ENCODE measurements around the gene KDM4E. TPM values are rescaled to one million over a fixed set of nuclear protein-coding genes. Genes with fewer than 3 reads are reported as not detected.
"Not testable (repeated sequence)": the region's sequence is repeated elsewhere in the genome, so short reads cannot be mapped to it uniquely, and the experiment has no call there.

Gene KDM4E
- total RNA-seq (2014; rRNA removed; shearing (Covaris generic)): not detected in 2 replicates
- not detected in 2 replicates for polyA plus RNA-seq (2014; cell fraction: nucleus; rRNA removed)

DNA sequence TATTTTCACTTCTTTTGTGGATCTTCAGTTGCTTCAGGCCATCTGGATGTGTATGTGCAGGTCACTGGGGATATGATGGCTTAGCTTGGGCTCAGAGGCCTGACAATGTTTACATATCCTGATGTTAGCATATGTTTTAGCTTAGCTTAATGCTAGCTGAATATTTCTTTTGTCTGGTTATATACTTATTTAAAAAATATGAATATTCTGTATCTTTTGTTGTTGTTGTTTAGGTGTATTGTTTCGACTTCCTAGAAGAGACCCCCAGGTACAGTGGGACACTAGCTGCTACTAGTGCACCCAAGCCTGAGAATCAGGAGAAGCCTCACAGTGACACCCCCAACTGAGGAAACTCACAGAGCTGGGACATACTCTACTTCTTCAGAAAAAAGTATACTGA, at the start of gene KDM4E:
TSS of gene KDM4E (plus strand) at position 301 of the 400 bp plus-strand sequence. CDS start 300 bp downstream, outside the sequence.
- no peak for DNase-seq (ENCODE audit: extremely low read depth, low read depth)

- no peak for DNase-seq (ENCODE audit: extremely low read depth, low read depth)
Observed at GRCh38 chr11:94975599-94975998, 49.5 kb upstream of the KDM4E start.

GRCh38 chr11:94987378-94987777, 37.7 kb upstream of the KDM4E start:
- no peak for DNase-seq (ENCODE audit: extremely low read depth, low read depth)

DNA sequence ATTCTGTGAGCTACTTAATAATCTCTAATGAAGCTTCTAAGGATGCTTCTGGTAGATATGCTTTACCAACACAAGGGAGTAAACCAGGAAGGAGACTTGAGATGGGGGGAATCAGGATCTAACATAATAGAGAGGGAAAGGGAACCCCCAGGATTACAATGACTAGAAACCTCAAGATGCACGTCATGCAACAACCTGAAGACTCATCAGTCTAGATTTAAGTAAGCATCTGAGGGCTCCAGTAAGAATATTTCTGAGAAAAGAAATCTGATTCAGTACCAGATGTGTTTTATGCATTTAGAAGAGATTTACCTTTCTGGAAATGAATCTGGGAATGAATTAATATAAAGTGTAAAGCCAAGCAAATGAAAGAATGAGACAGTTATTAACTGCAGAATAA, 36.3 kb upstream of the KDM4E start:
- no peak for DNase-seq (ENCODE audit: extremely low read depth, low read depth)

DNA sequence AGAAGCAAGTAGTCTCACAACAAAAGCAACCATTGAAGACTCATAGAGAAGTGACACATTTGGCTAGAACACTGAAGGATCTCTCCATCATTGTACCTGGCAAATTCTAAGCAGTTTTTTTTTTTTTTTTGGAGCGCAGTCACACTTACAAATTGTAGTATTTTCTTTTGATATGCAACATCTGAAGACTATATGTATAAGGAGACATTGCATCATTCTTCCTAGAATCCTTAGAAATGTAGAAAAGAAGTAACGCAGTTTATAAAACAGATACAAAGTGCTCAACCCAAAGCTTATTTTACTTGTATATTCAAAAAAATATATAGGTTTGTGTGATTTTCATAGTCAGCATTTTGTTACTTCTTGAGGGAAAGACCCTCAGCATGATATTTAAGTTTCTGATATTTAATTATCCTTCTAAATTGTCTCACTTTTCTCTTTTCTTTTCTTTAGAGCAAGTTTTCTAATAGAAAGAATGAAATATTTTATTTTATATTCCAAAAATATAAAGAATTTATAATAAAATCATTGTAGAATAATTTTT, 31.6 kb upstream of the KDM4E start:
- DNase-seq (ENCODE audit: extremely low read depth, low read depth): no peak

DNA sequence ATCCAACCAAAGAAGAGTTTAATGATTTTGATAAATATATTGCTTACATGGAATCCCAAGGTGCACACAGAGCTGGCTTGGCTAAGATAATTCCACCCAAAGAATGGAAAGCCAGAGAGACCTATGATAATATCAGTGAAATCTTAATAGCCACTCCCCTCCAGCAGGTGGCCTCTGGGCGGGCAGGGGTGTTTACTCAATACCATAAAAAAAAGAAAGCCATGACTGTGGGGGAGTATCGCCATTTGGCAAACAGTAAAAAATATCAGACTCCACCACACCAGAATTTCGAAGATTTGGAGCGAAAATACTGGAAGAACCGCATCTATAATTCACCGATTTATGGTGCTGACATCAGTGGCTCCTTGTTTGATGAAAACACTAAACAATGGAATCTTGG, 27.6 kb upstream of the KDM4E start:
- DNase-seq (ENCODE audit: extremely low read depth, low read depth): no peak

- DNase-seq (ENCODE audit: extremely low read depth, low read depth): no peak
Observed at GRCh38 chr11:94998285-94998684, 26.8 kb upstream of the KDM4E start.

- no peak for DNase-seq (ENCODE audit: extremely low read depth, low read depth)
Observed at GRCh38 chr11:95003716-95004115, 21.3 kb upstream of the KDM4E start.

- DNase-seq (ENCODE audit: extremely low read depth, low read depth): no peak
Observed at GRCh38 chr11:95005642-95006041, 19.4 kb upstream of the KDM4E start.

DNA sequence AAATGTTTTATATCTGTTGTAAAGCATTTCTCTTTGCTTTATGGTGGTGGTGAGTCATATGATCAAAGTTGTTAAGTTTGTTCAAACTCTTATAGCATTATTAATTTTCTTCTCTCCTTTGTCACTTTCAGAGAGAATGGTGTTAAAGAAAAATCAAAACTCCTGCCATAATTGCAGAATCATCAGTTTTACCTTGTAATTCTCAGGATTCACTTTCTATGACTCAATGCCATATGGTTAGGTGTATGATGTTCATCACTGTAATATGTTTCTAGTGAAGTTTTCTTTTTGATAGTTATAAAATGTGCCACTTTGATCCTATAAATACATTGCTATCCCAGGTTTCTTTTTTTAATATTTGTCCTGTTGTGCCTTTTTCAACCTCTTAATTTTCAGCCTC, 13.7 kb upstream of the KDM4E start:
- no peak for DNase-seq (ENCODE audit: extremely low read depth, low read depth)

- no peak for DNase-seq (ENCODE audit: extremely low read depth, low read depth)
Observed at GRCh38 chr11:95014184-95014821, 10.8 kb upstream of the KDM4E start.

GRCh38 chr11:95016139-95016538, 8.9 kb upstream of the KDM4E start:
- DNase-seq (ENCODE audit: extremely low read depth, low read depth): no peak

GRCh38 chr11:95021468-95021867, 3.6 kb upstream of the KDM4E start:
- DNase-seq (ENCODE audit: extremely low read depth, low read depth): not testable (repeated sequence)

DNA sequence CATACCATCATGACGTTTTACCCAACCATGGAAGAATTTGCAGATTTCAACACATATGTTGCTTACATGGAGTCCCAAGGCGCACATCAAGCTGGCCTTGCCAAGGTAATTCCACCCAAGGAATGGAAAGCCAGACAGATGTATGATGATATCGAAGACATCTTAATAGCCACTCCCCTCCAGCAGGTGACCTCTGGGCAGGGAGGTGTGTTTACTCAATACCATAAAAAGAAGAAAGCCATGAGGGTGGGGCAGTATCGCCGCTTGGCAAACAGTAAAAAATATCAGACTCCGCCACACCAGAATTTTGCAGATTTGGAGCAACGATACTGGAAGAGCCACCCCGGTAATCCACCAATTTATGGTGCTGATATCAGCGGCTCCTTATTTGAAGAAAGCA, 536 bp downstream of the KDM4E start:
- DNase-seq (ENCODE audit: extremely low read depth, low read depth): not testable (repeated sequence)

- no peak for DNase-seq (ENCODE audit: extremely low read depth, low read depth)
Observed at GRCh38 chr11:95028357-95028756, 3.3 kb downstream of the KDM4E start.

GRCh38 chr11:95033051-95033450, 8.0 kb downstream of the KDM4E start:
- DNase-seq (ENCODE audit: extremely low read depth, low read depth): no peak

DNA sequence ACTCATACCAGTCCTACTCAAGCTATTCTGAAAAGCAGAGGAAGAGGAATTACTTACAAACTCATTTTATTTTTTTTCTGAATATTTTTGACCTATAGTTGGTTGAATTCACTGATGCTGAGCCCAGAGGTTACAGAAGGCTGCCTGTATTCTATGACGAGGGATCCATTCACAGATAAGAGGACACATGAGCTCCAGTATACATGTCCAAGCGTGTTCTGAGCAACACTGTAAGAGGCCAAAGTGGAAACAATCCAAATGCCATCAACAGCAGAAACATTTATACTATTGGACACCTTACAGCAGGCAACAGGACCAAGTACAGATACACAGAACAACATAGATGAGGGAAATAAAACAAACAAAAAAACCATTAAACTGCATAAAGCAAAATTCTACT, 10.3 kb downstream of the KDM4E start:
- DNase-seq (ENCODE audit: extremely low read depth, low read depth): no peak

DNA sequence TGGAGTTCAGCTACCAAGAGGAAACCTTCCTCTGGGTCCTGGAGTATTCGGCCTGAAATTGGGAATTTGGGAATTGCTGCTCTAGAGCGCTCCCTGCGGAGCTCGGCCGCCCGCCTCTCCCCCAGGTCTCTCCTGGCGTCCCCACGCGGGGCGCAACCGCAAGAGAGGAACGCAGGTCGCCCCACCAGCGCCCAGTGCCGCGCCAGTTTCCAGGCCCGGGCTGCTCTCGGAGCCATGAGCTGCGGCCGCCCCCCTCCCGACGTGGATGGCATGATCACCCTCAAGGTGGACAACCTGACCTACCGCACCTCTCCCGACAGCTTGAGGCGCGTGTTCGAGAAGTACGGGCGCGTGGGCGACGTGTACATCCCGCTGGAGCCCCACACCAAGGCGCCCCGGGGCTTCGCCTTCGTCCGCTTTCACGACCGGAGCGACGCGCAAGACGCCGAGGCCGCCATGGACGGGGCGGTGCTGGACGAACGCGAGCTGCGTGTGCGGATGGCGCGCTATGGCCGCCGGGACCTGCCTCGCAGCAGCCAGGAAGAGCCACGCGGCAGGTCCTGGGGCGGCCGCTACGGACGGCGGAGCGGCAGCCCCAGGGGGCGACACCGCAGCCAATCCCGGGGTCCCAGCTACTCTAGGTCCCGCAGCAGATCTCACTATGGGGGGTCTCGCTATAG, 12.4 kb downstream of the KDM4E start:
- DNase-seq (ENCODE audit: extremely low read depth, low read depth): not testable (repeated sequence)

DNA sequence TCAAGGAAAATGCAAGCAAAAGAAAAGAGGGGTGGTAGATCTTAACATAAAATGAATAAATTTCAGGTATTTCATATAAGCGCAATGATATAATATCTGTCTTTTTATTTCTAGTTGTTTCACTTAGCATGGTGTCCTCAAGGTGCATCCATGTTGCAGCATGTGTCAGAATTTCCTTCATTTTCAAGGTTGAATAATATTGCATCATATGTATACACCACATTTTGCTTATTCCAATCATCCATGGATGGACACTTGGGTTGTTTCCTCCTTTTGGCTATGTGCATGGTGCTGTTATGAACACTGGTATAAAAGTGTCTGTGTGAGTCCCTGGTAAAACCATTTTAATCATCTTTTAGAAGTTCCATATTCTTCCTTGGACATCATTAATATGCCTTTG, 17.2 kb downstream of the KDM4E start:
- DNase-seq (ENCODE audit: extremely low read depth, low read depth): no peak

DNA sequence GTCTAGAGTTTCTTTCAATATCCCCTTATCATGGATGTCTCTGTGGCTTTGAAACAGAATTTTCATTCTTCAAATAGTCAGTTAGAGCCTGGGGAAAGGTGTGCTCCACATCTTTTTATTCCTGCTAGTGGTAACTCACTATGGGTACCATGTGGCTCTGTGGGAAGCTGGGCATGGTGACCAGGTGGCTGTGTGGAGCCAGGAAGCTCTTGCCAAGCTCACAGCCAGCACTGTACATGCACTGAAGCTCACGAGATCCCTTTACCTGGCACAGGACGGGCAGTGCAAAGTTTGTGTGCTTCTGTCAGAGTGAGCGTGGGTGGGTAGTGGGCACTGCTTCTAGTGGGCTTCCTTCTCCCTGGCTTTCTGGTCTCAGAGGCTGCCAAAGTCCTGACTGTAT, 17.8 kb downstream of the KDM4E start:
- no peak for DNase-seq (ENCODE audit: extremely low read depth, low read depth)

DNA sequence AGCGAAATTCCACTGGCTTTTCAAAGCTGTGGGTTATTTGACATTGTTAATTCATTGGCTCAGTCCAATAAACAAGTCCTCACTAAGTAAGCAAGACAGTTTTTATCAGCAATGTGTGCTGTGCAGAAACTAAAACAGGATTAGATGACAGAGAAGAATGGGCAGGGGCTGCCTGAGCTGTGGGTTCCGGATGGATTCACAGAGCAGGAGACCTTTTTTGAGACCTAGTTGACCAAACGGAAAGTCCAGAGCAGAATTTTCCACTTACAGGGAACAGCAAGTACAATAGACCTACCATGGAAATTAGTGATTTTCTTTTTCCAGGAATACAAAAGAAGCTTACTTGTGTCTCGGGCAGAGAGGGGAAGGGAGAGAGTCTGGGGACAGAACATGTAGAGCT, 19.0 kb downstream of the KDM4E start:
- DNase-seq (ENCODE audit: extremely low read depth, low read depth): no peak

DNA sequence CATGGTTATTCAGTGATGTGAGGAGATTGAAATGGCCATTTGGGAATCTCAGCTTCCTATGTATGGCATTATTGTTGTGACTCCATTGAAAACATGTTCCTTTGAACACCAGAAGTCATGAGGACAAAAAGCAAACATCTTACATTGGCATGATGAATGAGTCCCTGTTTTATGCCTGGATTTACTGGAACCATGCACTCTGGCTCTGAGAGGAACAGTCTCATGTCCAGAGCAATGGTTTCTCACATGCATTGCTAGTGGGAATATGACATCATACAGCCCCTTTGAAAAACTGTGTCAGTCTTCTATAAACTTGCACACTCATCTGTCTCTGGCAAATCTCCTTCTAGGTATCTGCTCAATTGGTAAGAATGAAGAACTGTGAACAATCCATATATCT, 20.8 kb downstream of the KDM4E start:
- DNase-seq (ENCODE audit: extremely low read depth, low read depth): no peak

Data from NCI-H460 (cell line).